H7 (cell line): ENCODE results near the gene IL17A. TPM values are rescaled to one million over a fixed set of nuclear protein-coding genes. Genes with fewer than 3 reads are reported as not detected.
"Not testable (repeated sequence)": the region's sequence is repeated elsewhere in the genome, so short reads cannot be mapped to it uniquely, and the experiment has no call there.

Experiments
- DNase-seq: peaks from one replicate; pipeline ENCODE4 v3.0.0; 2012
- H3K27me3 ChIP-seq: 2 replicates; pipeline ENCODE4 v1.6.0; 2011; ENCODE audit warnings: mild to moderate bottlenecking, low read length; ENCODE audit not compliant: control insufficient read depth, insufficient read depth
- H3K36me3 ChIP-seq: replicated peaks from 2 replicates; pipeline ENCODE4 v1.5.1; 2011; ENCODE audit warnings: low read length; ENCODE audit not compliant: control insufficient read depth, insufficient read depth
- H3K4me3 ChIP-seq: 2 replicates; pipeline ENCODE4 v1.5.1; 2011; ENCODE audit warnings: low read depth, mild to moderate bottlenecking, control low read depth, low read length, moderate library complexity; ENCODE audit not compliant: insufficient read depth
- total RNA-seq: library from RNA; depleted of rRNA; stranded (reverse); fragments of >200 nt; shearing (Covaris generic); gene quantifications from 2 replicates; pipeline ENCODE4 v1.2.3, GENCODE V29; 2014

IL17A gene
- total RNA-seq, 1 experiment from 2014 or later: 0.03 TPM

DNA sequence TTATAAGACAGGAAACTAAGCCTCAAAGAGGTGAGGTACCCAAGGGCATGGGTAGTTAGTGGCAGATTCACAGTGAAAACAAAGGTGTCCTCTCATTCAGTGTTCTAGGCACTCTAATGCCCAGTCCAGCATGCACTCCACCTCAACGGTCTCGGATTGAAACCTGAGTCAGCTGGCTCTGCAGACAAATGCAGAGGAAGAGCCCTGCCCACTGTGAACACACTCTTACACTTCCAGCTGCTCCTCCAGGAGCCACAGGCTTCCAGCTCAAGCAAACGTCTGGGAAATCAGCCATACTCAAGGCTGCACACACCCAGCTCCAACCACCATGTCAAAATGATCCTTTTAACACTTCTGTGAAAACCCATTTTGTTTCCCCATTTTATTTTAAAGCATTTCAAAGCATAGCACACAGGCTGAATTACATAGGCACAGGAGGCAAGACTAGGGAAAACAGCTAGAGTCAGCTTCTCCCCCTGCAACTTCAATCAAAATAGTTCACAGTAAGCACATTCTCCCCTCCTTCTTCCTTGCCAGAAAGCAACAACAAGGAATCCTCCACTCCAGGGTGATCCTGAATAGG lies 3.0 kb upstream of the IL17A start:
- Histone ChIP-seq H3K4me3 (no peak overlapping the region), H3K27me3 (no peaks in the 10 kb centered on the region), H3K36me3 (no peaks in the 10 kb centered on the region)
- no peak for DNase-seq

DNA sequence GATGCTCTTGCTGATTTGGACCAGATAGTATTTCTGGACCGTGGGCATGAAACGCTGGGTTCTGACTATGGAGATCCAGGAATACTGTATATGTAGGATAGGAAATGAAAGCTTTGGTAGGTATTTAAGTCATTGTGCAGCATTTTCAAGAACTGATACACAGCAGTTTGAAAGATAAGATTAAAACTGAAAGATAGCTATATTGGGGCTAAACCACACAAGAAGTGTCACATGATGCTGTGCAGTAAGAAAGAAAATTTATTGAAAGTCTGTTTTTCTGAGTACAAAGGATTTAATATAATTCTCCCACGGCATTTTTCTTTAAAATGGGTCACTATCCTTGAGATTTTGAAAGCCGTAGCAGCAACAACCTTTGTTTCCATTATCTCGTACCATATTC lies 305 bp downstream of the IL17A start:
- DNase-seq: no peak
- Histone ChIP-seq H3K27me3 (no peaks in the 10 kb centered on the region), H3K36me3 (no peaks in the 10 kb centered on the region), H3K4me3 (no peak overlapping the region)

DNA sequence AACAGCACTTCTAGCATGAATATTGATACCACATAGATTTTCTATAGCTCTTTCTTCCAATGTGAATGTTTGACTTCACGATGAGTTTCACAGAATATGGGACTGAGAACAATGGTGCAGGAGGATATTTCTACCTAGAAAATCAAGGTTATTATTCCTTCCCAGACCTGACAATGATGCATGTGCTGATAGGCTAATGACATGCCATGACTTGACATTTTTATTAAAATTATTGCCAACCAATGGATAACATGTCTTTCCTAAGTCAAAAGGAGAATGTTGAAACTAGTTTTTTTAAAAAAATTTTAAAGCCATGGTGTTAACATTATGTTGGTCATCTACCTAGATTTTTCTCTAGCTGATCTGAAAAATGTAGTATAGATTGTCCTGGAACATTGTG lies 923 bp downstream of the IL17A start:
- Histone ChIP-seq H3K27me3 (no peaks in the 10 kb centered on the region), H3K36me3 (no peaks in the 10 kb centered on the region), H3K4me3 (no peak overlapping the region)
- DNase-seq: no peak

DNA sequence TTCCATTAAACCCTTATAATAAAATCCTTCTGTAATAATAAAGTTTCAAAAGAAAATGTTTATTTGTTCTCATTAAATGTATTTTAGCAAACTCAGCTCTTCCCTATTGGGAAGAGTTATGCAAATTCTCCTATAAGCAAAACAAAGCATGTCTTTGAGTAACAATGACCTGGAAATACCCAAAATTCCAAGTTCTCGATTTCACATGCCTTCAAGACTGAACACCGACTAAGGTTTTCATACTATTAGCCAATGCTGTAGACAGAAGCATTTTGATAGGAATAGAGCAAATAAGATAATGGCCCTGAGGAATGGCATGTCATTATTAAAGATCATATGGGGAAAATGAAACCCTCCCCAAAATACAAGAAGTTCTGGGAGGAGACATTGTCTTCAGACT lies 3.8 kb downstream of the IL17A start:
- no peaks in the 10 kb centered on the region for H3K27me3 ChIP-seq
- no peak for DNase-seq
- H3K4me3 ChIP-seq: no peak overlapping the region
- no peaks in the 10 kb centered on the region for H3K36me3 ChIP-seq

DNA sequence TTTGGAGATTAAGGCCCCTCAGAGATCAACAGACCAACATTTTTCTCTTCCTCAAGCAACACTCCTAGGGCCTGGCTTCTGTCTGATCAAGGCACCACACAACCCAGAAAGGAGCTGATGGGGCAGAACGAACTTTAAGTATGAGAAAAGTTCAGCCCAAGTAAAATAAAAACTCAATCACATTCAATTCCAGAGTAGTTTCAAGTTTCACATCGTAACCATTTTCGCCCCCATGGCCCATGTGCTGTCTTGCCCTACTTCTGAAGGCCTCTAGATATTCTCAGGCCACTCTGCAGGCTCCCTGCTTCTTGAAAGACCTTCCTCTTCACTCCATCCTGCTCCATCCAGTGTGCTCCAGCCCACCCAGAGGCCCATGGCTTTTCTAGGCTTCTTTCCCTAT lies 4.2 kb downstream of the IL17A start:
- Histone ChIP-seq H3K36me3 (no peaks in the 10 kb centered on the region), H3K27me3 (no peaks in the 10 kb centered on the region), H3K4me3 (no peak overlapping the region)
- DNase-seq: no peak

DNA sequence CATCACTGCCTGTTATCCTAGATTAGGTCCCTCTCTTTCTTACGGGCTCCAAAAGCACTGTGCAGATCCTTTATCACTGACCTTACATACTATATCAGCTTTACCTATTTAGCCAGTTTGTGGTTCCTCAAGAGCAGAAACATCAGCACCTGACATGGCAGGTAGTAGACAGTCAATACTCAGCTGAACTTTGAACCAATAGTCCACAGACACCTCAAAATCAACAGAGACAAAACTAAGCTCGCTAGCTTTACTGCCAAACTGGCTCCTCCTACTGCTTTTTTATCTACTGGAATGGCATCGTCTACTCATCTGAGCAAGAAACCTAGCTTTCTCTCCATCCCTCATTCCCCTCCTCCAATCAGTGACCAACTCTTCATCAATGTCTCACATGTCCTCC lies 5.6 kb downstream of the IL17A start:
- no peak overlapping the region for H3K4me3 ChIP-seq
- DNase-seq: no peak
- H3K36me3 ChIP-seq: no peaks in the 10 kb centered on the region
- H3K27me3 ChIP-seq: no peaks in the 10 kb centered on the region

DNA sequence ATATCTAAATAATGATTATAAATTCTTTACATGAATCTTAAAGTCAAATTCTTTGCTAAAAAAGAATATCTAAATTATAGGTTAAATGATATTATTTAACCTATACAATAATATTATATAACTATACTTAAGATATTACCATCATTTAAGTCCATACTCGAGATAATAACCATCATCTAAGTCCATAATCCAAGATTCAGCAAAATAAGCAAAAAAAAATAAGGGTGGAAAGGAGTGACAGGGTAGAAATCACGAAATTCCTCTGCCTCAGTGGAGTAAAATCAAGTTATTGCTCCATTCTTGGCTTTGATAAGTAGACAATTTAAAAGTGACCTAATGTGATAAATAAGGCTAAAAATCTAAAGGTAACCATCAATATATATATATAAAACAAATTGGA lies 9.7 kb downstream of the IL17A start:
- no peak overlapping the region for H3K4me3 ChIP-seq
- H3K27me3 ChIP-seq: no peaks in the 10 kb centered on the region
- no peak for DNase-seq
- no peaks in the 10 kb centered on the region for H3K36me3 ChIP-seq

DNA sequence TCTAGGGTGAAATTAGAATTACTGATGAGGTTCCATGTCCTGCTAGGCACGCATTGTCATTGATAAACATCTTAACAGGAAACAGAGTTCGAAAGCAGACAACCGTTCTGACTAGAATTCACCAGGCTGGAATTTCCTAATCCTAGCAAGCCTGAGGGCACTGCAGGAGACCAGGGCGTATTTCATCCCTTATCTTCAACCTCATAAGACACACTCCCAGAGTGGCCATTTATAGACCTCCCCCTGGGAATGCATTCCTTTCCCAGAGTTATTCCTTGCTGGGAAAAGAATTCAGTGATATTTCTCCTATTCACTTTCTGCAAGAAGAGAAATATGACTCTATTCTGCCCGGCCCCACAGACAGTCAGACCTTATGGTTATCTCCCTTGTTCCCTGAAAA lies 13.9 kb downstream of the IL17A start:
- H3K36me3 ChIP-seq, H3K4me3 ChIP-seq, H3K27me3 ChIP-seq, DNase-seq: not testable (repeated sequence)

DNA sequence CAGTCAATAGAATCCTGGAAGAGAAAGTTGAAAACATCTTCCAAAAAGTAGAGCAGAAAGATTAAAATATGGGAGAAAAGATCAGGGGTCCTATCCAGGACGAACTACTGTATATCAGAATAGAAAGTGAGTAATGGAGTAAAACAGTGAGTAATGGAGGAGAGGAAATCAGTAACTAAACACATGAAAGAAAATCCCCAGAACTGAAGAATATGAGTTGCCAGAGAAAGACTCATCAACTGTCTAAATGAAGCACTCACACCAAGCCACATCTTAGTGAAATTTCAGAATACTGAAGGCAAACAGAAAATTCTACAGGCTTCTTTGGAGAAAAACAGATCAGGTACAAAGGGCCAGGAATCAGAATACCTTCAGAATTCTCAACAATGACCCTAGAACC lies 14.9 kb downstream of the IL17A start:
- Histone ChIP-seq H3K36me3 (no peaks in the 10 kb centered on the region), H3K4me3 (no peak overlapping the region), H3K27me3 (no peaks in the 10 kb centered on the region)
- no peak for DNase-seq

DNA sequence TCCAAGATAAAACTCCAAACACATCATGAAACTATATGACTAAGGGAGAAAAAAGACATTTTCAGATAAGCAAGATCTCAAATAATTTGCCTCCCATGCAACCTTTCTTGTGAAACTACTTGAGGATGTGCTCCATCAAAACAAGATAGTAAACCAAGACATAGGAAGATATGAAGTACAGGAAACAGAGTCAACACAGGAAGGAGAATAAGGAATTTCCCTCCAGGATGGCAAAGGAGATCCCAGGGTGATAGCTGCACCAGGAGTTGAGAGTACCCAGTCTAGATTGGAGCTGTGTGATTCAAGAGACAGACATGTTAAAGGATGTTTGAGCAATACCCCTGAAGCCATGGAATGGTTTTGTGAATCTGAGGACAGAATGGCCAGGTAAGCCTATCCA lies 15.3 kb downstream of the IL17A start:
- Histone ChIP-seq H3K27me3 (no peaks in the 10 kb centered on the region), H3K4me3 (no peak overlapping the region), H3K36me3 (no peaks in the 10 kb centered on the region)
- DNase-seq: no peak

DNA sequence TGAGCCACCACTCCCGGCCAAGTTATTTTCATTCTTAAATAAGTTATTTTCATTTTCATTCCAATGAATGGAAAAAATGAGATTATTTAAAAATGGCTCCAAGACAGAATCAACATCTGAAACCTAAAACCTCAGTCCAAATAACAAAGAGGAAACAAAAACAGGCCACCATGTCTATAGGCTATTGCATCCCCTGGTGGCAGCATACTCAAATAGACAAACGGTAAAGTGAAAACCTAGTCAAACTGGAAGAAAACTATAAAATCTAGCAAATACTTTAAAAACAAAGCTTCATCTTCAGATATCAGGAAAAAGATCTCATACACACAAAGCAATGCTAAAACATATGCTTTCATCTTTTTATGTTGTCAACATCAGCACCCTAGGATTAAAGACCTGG lies 20.9 kb downstream of the IL17A start:
- DNase-seq: no peak
- H3K27me3 ChIP-seq: no peaks in the 10 kb centered on the region
- H3K36me3 ChIP-seq: no peaks in the 10 kb centered on the region
- no peak overlapping the region for H3K4me3 ChIP-seq

DNA sequence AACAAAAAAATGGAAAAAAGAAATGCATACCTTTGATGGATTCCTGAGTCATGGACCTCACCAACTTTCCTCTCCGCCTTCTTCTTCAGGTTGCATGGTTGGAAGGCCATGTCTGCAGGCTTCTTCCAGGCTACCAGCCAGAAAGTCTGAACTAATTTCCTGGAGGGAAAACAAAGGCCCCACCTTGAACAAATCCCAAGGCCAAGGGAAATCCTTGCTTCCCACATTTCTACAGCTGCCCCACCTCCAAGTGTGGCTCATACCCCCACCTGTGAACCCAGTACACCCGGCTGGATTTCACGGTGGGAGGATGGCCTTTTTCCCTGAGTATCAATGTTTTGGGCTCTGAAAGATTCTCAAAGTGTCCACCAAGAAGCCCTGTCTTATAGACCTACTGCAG lies 22.4 kb downstream of the IL17A start:
- no peak for DNase-seq
- H3K4me3 ChIP-seq: no peak overlapping the region
- H3K36me3 ChIP-seq: no peaks in the 10 kb centered on the region
- H3K27me3 ChIP-seq: no peaks in the 10 kb centered on the region

DNA sequence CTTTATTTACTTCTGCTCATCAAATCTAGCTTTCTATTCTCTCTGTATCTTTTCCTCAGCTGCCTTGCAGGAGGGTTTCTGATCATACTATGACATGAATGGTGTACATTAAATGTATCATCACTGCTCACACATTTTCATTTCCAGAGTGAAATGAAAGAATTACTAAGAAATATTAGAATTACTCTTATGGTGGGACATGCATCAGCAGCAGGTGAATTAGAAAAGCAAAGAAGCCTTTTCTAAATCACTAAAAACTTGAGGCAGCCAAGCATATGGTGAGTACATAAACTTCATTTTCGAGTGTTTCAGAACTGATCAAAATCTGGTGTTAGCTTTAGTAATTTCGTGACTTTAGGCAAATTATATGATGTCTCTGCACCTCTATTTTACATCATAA lies 23.6 kb downstream of the IL17A start:
- Histone ChIP-seq H3K4me3 (no peak overlapping the region), H3K36me3 (no peaks in the 10 kb centered on the region)
- DNase-seq: no peak

DNA sequence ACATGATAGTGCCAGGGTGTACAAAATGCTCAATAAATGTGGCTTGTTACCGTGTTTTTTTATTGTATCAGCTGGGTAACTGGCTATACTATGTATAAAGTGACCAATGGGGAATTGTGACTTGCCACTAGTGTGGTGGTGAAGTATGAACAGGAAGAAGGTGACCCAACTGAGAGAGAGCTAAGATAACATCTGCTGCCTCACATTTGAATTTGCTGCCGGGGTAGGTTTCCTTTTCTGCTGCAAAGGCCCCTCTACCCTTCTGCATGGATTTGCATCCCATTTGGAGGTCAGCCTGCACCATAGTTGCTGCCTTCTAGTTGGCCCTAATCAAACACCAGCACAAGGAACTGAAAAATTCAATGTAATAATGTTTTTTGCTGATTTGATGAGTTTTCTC lies 24.1 kb downstream of the IL17A start:
- H3K27me3 ChIP-seq: no peaks in the 10 kb centered on the region
- no peak for DNase-seq
- no peak overlapping the region for H3K4me3 ChIP-seq
- no peaks in the 10 kb centered on the region for H3K36me3 ChIP-seq

More for the DNA sequence above, 23.6 kb downstream of the IL17A start:
- H3K27me3 ChIP-seq: no peaks in the 10 kb centered on the region

DNA sequence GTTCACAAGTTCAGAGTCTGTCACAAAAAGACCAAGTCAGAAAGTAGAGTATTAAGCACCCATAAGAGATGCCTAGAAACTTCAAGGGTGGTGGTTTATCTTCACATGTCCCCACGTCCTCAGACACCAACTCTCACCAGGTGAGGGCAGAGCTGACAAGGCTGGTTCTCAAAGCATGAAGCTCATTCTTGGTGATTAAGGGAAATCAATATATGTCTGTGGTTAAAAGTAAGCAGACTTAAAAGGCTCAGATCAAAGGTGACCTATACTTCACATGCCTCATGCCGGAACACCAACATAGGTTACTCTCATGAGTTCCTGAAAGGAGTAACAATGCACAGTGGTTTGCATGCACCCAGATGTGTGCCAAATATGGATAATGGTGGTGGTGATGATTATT lies 27.0 kb downstream of the IL17A start:
- H3K4me3 ChIP-seq: no peak overlapping the region
- DNase-seq: no peak

DNA sequence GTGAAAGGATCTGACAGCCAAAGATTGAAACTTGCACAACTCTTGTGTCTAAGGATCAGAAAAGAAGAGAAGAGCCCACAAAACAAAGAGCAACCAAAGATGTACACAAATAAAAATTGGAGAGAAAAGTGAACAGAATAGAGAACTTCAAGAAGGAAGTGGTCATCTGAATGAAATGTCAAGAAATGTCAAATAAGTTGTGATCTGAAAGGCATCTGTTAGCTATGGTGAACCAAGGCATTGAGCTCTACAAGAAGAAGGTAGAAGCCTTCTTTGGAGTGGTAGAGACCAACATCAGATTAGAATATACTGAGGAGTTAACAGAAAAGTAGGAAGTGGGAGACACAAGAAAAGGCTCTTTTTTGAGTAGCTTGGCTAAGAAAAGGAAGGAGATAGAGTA lies 29.6 kb downstream of the IL17A start:
- no peak for DNase-seq
- no peaks in the 10 kb centered on the region for H3K27me3 ChIP-seq
- H3K4me3 ChIP-seq: no peak overlapping the region
- no peaks in the 10 kb centered on the region for H3K36me3 ChIP-seq

More for the DNA sequence above, 27.0 kb downstream of the IL17A start:
- Histone ChIP-seq H3K27me3 (no peaks in the 10 kb centered on the region), H3K36me3 (no peaks in the 10 kb centered on the region)
